Fibroblast of upper back skin (primary cell): ENCODE measurements around the gene CYP27B1.

Experiments
- DNase-seq: peaks from one replicate; pipeline ENCODE4 v3.0.0-alpha.2; 2013

Gene CYP27B1

DNA sequence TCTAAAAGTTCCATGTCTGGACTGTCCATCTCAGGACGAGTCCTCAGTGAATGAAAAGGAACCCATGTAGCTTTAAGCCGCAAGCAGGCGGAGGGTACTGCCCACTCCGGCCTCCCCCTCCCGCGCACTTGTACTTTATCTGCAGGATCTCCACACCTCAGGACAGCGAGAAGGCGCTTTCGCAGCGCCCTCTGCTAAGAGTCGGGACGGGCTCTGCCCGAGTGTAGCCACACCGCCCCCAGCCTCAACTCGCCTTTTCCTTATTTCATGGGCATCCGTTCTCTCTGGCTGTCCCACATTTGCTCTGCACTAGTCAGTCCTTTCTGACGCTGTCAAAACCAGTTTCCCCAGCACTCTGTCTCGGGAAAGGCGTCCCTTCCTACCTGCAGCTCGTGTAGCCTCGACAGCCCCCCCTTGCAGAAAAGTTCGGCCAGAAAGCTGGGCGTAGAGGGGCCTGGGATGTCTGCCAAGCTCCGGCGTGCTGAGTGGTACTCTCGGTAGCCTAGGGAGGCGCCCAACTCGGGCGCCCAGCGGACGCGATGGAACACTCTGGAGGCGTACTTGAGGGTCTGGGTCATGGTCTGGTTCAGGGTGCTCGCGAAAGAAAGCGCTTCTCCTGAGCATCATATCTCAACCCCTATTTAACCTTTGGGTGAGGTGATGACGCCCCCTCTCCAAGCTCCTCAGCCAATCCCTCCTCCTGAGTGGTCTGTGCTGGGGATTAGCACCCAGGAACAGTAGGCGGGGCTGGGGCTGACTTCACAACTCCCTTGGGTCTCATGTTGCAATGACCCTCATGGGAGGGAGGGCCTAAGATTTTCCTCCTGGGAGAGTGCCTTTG is at the start of gene CYP27B1:
CYP27B1 (minus strand) TSS at position 615 of the 841 bp plus-strand sequence; CDS start at position 578, 37 bp downstream.
- no peak for DNase-seq

GRCh38 chr12:57816001-57816854 is 49.4 kb upstream of the CYP27B1 start:
- no peak for DNase-seq

GRCh38 chr12:57815177-57816000 is 48.5 kb upstream of the CYP27B1 start:
- DNase-seq = no peak

- DNase-seq = no peak
Measured at GRCh38 chr12:57813971-57814772, 47.3 kb upstream of the CYP27B1 start.

DNA sequence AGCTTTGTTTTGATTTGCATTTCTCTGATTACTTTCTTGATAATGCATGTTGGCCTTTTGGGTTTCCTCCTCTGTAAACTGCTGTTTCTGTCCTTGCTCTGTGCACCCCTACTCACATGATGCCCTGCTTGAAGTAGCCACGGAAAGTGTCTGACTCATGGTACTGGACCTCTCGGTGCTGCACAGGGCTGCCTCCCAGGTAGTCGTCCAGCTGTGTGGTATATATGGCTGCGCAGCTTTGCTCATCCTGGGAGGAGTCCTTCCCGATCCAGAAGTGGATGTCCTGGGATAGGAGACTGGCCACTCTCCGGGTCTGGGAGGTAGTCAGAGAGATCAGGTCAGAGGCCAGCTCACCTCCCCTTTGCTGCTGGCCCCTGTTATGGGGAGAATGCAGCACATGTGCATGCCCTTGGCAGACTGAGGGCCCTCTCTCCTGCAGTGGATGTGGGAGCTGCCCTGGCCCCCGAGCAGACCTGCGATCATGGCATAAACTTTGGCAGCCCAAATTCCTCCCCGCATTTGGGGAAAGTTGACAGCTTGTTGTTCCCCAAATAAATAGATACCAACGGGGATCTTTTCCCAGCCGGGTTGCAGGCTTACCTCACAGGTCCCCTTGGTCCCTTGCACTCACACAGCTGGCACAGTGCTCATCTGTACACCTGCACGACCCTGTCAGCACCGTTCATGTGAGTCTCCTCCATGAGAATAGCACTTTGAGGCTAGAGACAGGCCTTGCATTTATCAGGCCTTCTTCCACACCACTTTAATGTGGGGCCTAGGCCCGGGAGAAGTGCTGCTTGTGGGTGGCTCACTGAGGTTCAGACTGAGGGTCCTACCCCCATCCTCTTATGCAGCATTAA is 46.5 kb upstream of the CYP27B1 start:
- DNase-seq = no peak

- DNase-seq = no peak
Measured at GRCh38 chr12:57811028-57811755, 44.3 kb upstream of the CYP27B1 start.

GRCh38 chr12:57810450-57810849 is 43.6 kb upstream of the CYP27B1 start:
- DNase-seq = peak; percentile 81

GRCh38 chr12:57809425-57809824 is 42.5 kb upstream of the CYP27B1 start:
- no peak for DNase-seq

DNA sequence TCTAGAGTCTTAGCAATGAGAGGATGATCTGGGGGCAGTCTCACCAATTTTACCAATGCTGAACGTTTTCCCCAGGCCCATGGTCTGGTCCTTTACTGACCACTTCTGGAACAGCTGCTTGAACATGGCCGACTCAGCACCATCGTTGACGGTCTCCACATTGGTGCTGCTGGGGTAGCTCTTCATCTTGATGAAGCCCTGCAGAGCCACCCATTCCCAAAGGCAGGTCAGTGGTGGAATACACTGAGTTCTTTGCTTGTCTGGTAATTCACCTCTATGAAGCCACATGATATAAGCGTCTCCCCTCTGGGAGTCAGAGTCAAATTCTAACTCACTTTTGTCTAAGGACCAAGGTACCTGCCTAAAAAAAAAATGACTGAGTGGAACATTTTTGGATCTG is 41.5 kb upstream of the CYP27B1 start:
- DNase-seq = no peak

- DNase-seq = no peak
Measured at GRCh38 chr12:57807285-57807684, 40.4 kb upstream of the CYP27B1 start.

DNA sequence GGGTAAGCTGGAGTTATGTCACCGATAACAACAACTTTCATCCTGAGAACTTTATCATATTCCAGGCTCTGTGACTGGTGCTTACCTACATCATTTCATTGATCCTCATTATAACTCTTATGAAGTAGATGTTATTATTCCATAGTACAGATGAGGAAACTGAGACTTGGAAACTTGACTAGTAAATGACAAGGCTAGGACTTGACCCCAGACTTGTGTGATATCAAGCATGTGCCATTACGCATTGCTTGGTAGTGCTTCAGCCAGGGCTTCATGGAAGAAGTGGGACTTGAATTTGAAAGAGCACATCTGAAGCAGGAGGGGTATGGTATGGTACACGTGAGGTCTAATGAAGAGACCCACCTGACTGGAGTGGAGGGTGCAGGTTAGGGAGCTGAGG is 39.8 kb upstream of the CYP27B1 start:
- no peak for DNase-seq

GRCh38 chr12:57803319-57803893 is 36.5 kb upstream of the CYP27B1 start:
- DNase-seq = peak; percentile 41

- DNase-seq = no peak
Measured at GRCh38 chr12:57802607-57803006, 35.7 kb upstream of the CYP27B1 start.

DNA sequence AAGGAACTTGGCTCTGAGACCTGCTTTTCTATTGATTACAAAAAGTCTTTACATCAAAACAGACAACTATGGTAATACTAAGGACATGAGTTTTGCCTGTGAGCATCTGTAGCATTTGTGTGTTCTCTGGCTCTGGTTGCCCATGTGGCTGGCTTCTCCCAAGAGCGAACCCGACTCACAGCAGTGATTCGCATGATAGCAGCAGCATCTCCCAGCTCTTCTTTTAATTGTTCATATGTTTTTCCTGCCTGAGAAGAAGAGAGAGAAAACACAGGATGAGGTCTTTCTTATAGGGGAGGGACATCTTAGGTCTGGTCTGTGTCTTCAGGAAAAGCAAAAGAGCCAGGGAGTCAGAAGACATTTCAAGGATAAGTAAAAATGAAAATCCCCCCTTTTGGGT is 34.1 kb upstream of the CYP27B1 start:
- DNase-seq = no peak

- DNase-seq = no peak
Measured at GRCh38 chr12:57797933-57798332, 31.1 kb upstream of the CYP27B1 start.

- no peak for DNase-seq
Measured at GRCh38 chr12:57796996-57797395, 30.1 kb upstream of the CYP27B1 start.

- no peak for DNase-seq
Measured at GRCh38 chr12:57795354-57795753, 28.5 kb upstream of the CYP27B1 start.

- DNase-seq = peak; percentile 76
Measured at GRCh38 chr12:57793920-57794319, 27.0 kb upstream of the CYP27B1 start.

- DNase-seq = no peak
Measured at GRCh38 chr12:57783861-57784260, 17.0 kb upstream of the CYP27B1 start.

DNA sequence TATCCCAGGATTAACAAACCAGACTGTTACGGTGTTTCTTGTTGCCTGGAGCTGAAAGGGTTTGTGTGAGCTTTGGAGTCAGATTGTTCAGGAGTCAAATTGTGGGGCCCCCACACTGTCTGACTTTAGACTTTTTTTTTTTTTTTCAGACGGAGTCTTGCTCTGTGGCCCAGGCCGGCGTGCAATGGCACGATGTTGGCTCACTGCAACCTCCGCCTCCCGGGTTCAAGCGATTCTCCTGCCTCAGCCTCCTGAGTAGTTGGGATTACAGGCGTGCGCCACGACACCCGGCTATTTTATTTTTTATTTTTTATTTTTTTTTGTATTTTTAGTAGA is 16.6 kb upstream of the CYP27B1 start:
- no peak for DNase-seq
